Measurements from ENCODE around the gene PPARA. TPM values are rescaled to one million over a fixed set of nuclear protein-coding genes. Genes with fewer than 3 reads are reported as not detected.

PPARA gene
- total and polyA plus RNA-seq, 2 of the 4 experiments (the other 2 are of a cell fraction) = 3.1 to 7.0 TPM

- H3K9ac ChIP-seq (ENCODE audit: low read depth, low read length) = no peak overlapping the region
- no peak overlapping the region for H3K4me3 ChIP-seq (ENCODE audit: insufficient read depth, low read depth, low read length)
- H2AK9ac ChIP-seq (replicated peaks; ENCODE audit: low read depth, low read length, poor library complexity) = peak overlapping the region; percentile 94
- no peak overlapping the region for H2BK5ac ChIP-seq (ENCODE audit: low read depth, low read length, poor library complexity, severe bottlenecking)
- H3K23ac ChIP-seq (ENCODE audit: low read depth, low read length) = no peak overlapping the region
- H4K91ac ChIP-seq (ENCODE audit: insufficient read depth, low read depth, low read length) = no peak overlapping the region
- H4K20me1 ChIP-seq (ENCODE audit: insufficient read depth, low read length) = no peaks in the 10 kb centered on the region
- H4K8ac ChIP-seq (ENCODE audit: low read depth in 2 of 2, low read length in 2 of 2) = no peak overlapping the region
- dilution Hi-C loops (cut with HindIII; ENCODE audit: low sequenced_read_pairs, unreplicated experiment) = no loop called here
- no peaks in the 10 kb centered on the region; the same call in 1 of the 2 replicates for H3K9me1 ChIP-seq (ENCODE audit: insufficient read depth, low read length)
- no peak overlapping the region for H3K18ac ChIP-seq (ENCODE audit: low read depth, low read length)
- ATAC-seq (ENCODE audit: low read depth) (no peak), DNase-seq (no peak)
- no peak overlapping the region for H4K5ac ChIP-seq (ENCODE audit: low read depth, low read length)
- H3K4me1 ChIP-seq (ENCODE audit: control insufficient read depth, insufficient read depth, low read length) = peaks cover 9% of the 10 kb centered on the region
- no peak overlapping the region for H3K4ac ChIP-seq (ENCODE audit: low read depth, low read length)
- CTCF ChIA-PET = interaction anchor here (0.7 to 1.4 kb wide), 4 partner anchors 86 to 194 kb away, joined by 3 to 5 read pairs (median 3); no protein-coding TSS in a partner anchor
- no peaks in the 10 kb centered on the region for H3K27me3 ChIP-seq (ENCODE audit: control insufficient read depth, insufficient read depth, low read length)
- no peak overlapping the region for H2BK15ac ChIP-seq (ENCODE audit: low read depth, low read length)
- in situ Hi-C loops (cut with MboI; ENCODE audit: low sequenced_read_pairs) = loop anchor here (5.0 kb wide), 1 partner anchor 176 kb away; the partner anchor contains the start of gene GTSE1
- H2AFZ ChIP-seq (replicated peaks; ENCODE audit: low read length, poor library complexity) = peak overlapping the region; percentile 93
- 93% methylated on average over 5 of the region's 11 CpGs; no CpG with 5 or more reads in 1 of the 2 experiments for WGBS, 2 experiments (ENCODE audit: extremely low coverage in 2 of 2, insufficient read length in 1 of 2)
- H3K27ac ChIP-seq (ENCODE audit: insufficient read depth, low read length) = no peak overlapping the region
- no peak overlapping the region for H3K4me2 ChIP-seq (ENCODE audit: low read depth, low read length)
- H3K14ac ChIP-seq (replicated peaks; ENCODE audit: low read depth, low read length) = no peak overlapping the region
- TF ChIP-seq FOS (IDR thresholded peaks at IDR 0.05; ENCODE audit: low read depth, low read length) = no peak
- no peak for TF ChIP-seq RCOR1 (IDR thresholded peaks at IDR 0.05; ENCODE audit: insufficient replicate concordance, low read length)
- no peak for TF ChIP-seq POLR2A (IDR thresholded peaks at IDR 0.05; ENCODE audit: low read depth, low read length)
- no peak for TF ChIP-seq CTCF (conservative IDR thresholded peaks at IDR 0.05; ENCODE audit: low read depth, low read length)
- TF ChIP-seq BHLHE40 (IDR thresholded peaks at IDR 0.05; ENCODE audit: low read depth, low read length) = no peak
- TF ChIP-seq ELK1 (IDR thresholded peaks at IDR 0.05; ENCODE audit: borderline replicate concordance, low read depth, low read length) = no peak
- TF ChIP-seq NFE2L2 (IDR thresholded peaks at IDR 0.05; ENCODE audit: low read depth, low read length) = no peak
- no peak overlapping the region for H2BK20ac ChIP-seq (ENCODE audit: low read depth, low read length)
- POLR2A ChIA-PET (ENCODE audit: unreplicated experiment) = interaction anchor here (1.3 kb wide), 1 partner anchor 214 kb away, joined by 6 read pairs; the partner anchor contains the start of gene TRMU
- no peak overlapping the region for H2BK120ac ChIP-seq (ENCODE audit: low read depth, low read length)
- BruUV-seq (replicated peaks) = no TSS peak
- no peaks in the 10 kb centered on the region for H3K79me1 ChIP-seq (ENCODE audit: low read depth in 1 of 2, low read length in 2 of 2)
- H3K56ac ChIP-seq (ENCODE audit: extremely low read depth, insufficient read depth, low read length) = no peak overlapping the region
- intact Hi-C loops (cut with micrococcal nuclease) = loop anchor here (5.0 kb wide), 1 partner anchor 176 kb away; the partner anchor contains the start of gene GTSE1
- H3K9me3 ChIP-seq (ENCODE audit: control insufficient read depth, insufficient read depth, low read length) = no peaks in the 10 kb centered on the region
- H3K36me3 ChIP-seq (ENCODE audit: control insufficient read depth, insufficient read depth, low read length) = no peaks in the 10 kb centered on the region
- no peak overlapping the region for H2AK5ac ChIP-seq (ENCODE audit: low read depth, low read length)
Observed at GRCh38 chr22:46121523-46122287, 28.6 kb upstream of the PPARA start.

Measured in IMR-90 (cell line).